HUDEP-2 (cell line): ENCODE measurements around the gene ZNF480.
A peak's percentile ranks its signal among the peaks of the same experiment; 100 is the strongest.
"Not testable (repeated sequence)": the region's sequence is repeated elsewhere in the genome, so short reads cannot be mapped to it uniquely, and the experiment has no call there.

Experiments used
- DNase-seq, 76 experiments: peaks; one replicate each; lab custom pipeline; 2025; ENCODE audit not compliant: unreplicated experiment in 76 of 76; lab: John Stamatoyannopoulos, UW

The ZNF480 gene

DNA sequence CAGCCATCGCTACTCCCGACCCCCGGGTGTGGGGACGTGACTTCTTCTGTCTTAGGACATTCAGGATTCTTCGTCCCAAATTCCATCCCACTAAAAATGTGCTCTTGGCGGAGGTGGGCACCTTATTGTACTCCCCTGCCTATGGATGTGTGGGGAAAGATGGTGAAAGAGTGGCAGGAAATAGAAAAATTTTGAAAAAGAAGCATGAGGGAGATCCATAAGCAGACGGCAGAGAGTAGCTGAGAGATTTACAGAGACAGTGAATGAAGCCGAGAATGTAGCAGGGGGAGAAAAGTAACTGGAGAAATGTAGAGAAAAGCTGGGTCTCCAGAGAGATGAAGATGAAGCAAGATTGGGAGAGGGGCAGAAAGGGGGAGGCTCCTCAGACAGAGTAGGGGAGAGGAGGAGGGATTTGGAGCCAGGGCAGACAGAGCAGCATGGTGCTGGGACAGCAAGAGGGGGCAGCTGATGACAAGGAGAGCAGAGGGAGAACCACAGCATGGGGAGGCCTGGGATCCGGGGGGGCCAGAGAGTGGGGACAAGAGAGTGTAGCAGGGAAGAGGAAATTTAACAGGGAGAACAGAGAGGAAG is 39.9 kb downstream of the ZNF480 start:
- DNase-seq, result no peak

DNA sequence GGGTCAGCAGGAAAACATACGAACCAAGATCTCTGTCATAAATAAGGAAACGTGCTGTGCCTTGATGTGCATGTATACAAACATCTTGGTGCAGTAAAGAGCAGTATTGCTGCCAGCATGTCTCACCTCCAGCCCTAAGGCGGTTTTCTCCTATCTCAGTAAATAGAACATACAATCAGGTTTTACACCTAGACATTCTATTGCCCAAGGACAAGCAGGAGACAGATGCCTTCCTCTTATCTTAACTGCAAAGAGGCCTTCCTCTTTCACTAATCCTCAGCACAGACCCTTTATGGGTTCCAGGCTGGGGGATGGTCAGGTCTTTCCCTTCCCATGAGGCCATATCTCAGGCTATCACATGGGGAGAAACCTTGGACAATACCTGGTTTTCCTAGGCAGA is 42.1 kb downstream of the ZNF480 start:
- not testable (repeated sequence) for DNase-seq

DNA sequence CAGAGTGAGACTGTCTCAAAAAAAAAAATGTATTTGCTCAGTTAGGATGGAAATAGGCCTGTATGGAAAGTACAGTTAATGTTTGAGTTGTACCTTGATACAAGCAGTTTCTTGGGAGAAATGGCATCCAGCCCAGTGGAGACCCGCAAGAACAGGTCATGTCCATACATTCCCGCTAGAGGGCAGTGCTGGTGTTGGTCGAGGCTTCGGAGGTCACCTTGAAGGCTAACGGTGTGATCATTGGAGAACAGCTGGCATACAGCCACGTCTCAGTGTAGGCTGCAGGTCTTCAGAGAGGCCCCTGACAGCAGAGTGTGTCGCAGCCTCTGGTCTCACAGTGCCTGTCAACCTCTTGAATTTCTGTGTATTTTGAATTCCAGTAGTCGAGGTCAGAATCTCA is 46.6 kb downstream of the ZNF480 start:
- DNase-seq, result peak in 22 of 76 experiments; percentile 1 to 38 (median 7)

GRCh38 chr19:52345162-52345561 is 48.2 kb downstream of the ZNF480 start:
- DNase-seq, result no peak

GRCh38 chr19:52351512-52351911 is 54.5 kb downstream of the ZNF480 start:
- DNase-seq, result peak in 1 of 76 experiments; percentile 1

DNA sequence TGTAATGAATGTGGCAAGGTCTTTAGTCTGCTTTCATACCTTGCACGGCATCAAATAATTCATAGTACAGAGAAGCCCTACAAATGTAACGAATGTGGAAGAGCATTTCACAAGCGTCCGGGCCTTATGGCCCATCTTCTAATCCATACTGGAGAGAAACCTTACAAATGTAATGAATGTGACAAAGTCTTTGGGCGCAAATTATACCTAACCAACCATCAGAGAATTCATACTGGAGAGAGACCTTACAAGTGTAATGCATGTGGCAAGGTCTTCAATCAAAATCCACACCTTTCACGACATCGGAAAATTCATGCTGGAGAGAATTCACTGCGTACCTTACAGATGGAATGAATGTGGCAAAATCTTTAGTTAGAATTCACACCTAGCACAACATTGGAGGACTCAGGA is 69.5 kb downstream of the ZNF480 start:
- DNase-seq, result no peak

DNA sequence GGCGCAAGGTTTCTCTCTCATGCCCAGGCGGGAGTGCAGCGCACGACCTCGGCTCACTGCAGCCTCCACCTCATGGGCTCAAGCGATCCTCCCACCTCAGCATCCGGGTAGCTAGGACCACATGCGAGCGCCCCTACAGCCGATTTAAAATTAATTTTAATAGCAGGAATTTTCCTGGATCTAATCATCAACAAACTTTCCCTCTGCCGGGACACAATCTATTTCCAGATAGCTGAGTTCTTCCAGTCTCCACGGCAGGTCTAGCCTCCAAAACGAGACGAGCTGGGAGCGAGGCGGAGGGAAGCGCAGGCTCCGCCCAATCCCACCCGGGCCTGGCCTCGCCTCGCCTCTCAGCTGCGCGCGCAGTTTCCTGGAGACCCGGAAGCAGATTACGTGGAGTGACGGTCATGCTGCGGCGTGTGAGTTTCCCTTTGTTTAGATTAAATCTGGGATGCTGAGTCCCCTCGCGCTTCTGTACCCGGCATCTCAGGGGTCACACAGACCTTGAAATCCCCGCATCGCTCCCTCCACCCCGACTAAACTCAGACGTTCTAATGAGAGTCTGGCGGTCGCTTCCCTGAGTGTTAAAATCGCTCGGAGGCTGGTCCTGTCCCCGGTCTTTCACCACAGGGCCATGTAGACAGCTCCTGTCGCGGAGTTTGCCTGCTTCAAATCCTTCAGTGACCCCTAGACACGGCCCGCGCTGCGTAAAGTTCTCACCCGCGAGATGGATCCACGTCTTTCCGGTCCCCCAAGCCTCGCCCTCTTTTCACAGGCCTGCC is 72.8 kb downstream of the ZNF480 start, which contains the start of gene ZNF880:
Gene ZNF880, plus strand, starts transcription at position 365 of the 782 bp plus-strand sequence. Its CDS starts 43 bp downstream, at position 408.
- peak in 58 of 76 experiments; percentile 4 to 81 (median 54) for DNase-seq

GRCh38 chr19:52370341-52370710 is 73.4 kb downstream of the ZNF480 start:
- no peak for DNase-seq
